Measurements from ENCODE around the gene TBCK. TPM values are rescaled to one million over a fixed set of nuclear protein-coding genes. Genes with fewer than 3 reads are reported as not detected.

Gene TBCK
- total and polyA plus RNA-seq, 9 of the 15 experiments (the other 6 are each of a cell fraction or from before 2014, with no cell fraction given), result 5.3 to 26.6 (median 16.2) TPM

- no peaks in the 10 kb centered on the region for H4K20me1 ChIP-seq (replicated peaks; ENCODE audit: control insufficient read depth, insufficient read depth, low read length)
- intact Hi-C loops (cut with micrococcal nuclease), result no loop called here
- no peak overlapping the region for H2AFZ ChIP-seq (ENCODE audit: low read depth, low read length)
- no peak overlapping the region for H3K4me3 ChIP-seq
- BruUV-seq (replicated peaks), result no TSS peak
- FAIRE-seq (no peak), DNase-seq (ENCODE audit: extremely low read depth in 1 of 4, low spot score in 3 of 4) (no peak), ATAC-seq (no peak)
- H3K79me2 ChIP-seq (ENCODE audit: control insufficient read depth, insufficient read depth, low read length), result no peaks in the 10 kb centered on the region
- H3K9me3 ChIP-seq (replicated peaks; ENCODE audit: control insufficient read depth, insufficient read depth, low read depth, low read length), result no peaks in the 10 kb centered on the region
- no CpG with 5 or more reads among the region's 2 CpGs for WGBS (ENCODE audit: insufficient coverage, low coverage, missing lambda C conversion rate)
- no peak overlapping the region for H3K4me2 ChIP-seq (ENCODE audit: insufficient read depth, low read length)
- peaks cover 30% of the 10 kb centered on the region; the same call in 1 of the 3 replicates for H3K36me3 ChIP-seq (ENCODE audit: control insufficient read depth, insufficient read depth, low read length)
- no peak overlapping the region for H3K9ac ChIP-seq (ENCODE audit: insufficient read depth in 1 of 2, low read depth in 2 of 2, low read length in 2 of 2)
- ChIA-PET POLR2A (no interaction called here), CTCF (ENCODE audit: low intra/inter-chr PET ratio) (no interaction called here)
- no peaks in the 10 kb centered on the region for H3K9me1 ChIP-seq (ENCODE audit: control insufficient read depth, insufficient read depth, low read length)
- TF ChIP-seq MITF (IDR thresholded peaks at IDR 0.05), result no peak
- TF ChIP-seq TFE3 (CRISPR knock-in tag; IDR thresholded peaks at IDR 0.05), result no peak
- TF ChIP-seq NFYB (IDR thresholded peaks at IDR 0.05; ENCODE audit: extremely low read depth, insufficient read length), result no peak
- no peak for TF ChIP-seq CEBPG (CRISPR knock-in tag; IDR thresholded peaks at IDR 0.05)
- TF ChIP-seq CEBPG (tag; conservative IDR thresholded peaks at IDR 0.05 in 1 of 2, IDR thresholded peaks at IDR 0.05 in 1 of 2), result 0 out of 4 replicates have a peak, but pooled peaks of 1 of the 2 experiments have one; percentile 40
- TF ChIP-seq ZNF280B (CRISPR knock-in tag; IDR thresholded peaks at IDR 0.05), result no peak
- no peaks in the 10 kb centered on the region for H3K27me3 ChIP-seq (ENCODE audit: control insufficient read depth in 2 of 2, insufficient read depth in 2 of 2, low read length in 2 of 2)
- H3K27ac ChIP-seq (ENCODE audit: extremely low read depth, low read depth, low read length), result no peak overlapping the region
- in situ Hi-C loops (cut with MboI), result no loop called here
- H3K4me1 ChIP-seq (replicated peaks in 1 of 2; ENCODE audit: control insufficient read depth in 2 of 2, insufficient read depth in 2 of 2, low read length in 2 of 2), result 0 out of 5 replicates have a peak, but pooled peaks cover 0 to 4% of the 10 kb centered on the region in 2 experiments
These were observed 26.3 kb downstream of the TBCK start for GRCh38 chr4:106289737-106290136.

Measured in K562 (cell line).